ENCODE data around the gene VTI1A. TPM values are rescaled to one million over a fixed set of nuclear protein-coding genes. Genes with fewer than 3 reads are reported as not detected.

Gene VTI1A
- polyA plus RNA-seq, 1 of the 3 experiments (the other 2 are of a cell fraction), result 8.3 TPM

- Histone ChIP-seq H3K9me2 (no peaks in the 10 kb centered on the region), H3K9ac (no peak overlapping the region), H3K4me1 (ENCODE audit: control insufficient read depth in 1 of 2, insufficient read depth in 2 of 2, low read depth in 1 of 2, low read length in 1 of 2) (peaks cover 0 to 13% of the 10 kb centered on the region in 2 experiments; a peak in 2 of 4 replicates), H3K79me2 (ENCODE audit: insufficient read depth) (no peaks in the 10 kb centered on the region), H3K27me3 (ENCODE audit: insufficient read depth) (no peaks in the 10 kb centered on the region), H4K20me1 (ENCODE audit: insufficient read depth) (no peaks in the 10 kb centered on the region), H3K36me3 (replicated peaks in 1 of 2; ENCODE audit: control insufficient read depth in 1 of 2, insufficient read depth in 2 of 2, low read length in 1 of 2) (no peaks in the 10 kb centered on the region), H3K4me3 (ENCODE audit: low read depth in 2 of 2, low read length in 1 of 2) (no peak overlapping the region), H2AFZ (ENCODE audit: low read depth) (no peak overlapping the region), H3F3A (replicated peaks; ENCODE audit: insufficient read depth) (no peaks in the 10 kb centered on the region), H3K9me3 (no peaks in the 10 kb centered on the region), H3K27ac (ENCODE audit: low read depth in 2 of 2, low read length in 1 of 2) (no peak overlapping the region), H3K4me2 (no peak overlapping the region)
- 76% methylated on average over 7 of the region's 7 CpGs for WGBS (ENCODE audit: low lambda C conversion rate)
- ChIA-PET POLR2A (no interaction called here), CTCF (interaction anchor here (0.9 to 1.2 kb wide), 2 partner anchors 10 to 12 kb away, joined by 3 to 4 read pairs; no protein-coding TSS in a partner anchor)
- TF ChIP-seq TEAD4 (IDR thresholded peaks at IDR 0.05; ENCODE audit: borderline replicate concordance, insufficient read depth) (no peak), GATA2 (CRISPR knock-in tag; IDR thresholded peaks at IDR 0.05) (peak; percentile 54; the same call in 1 of the 2 replicates), FOXM1 (IDR thresholded peaks at IDR 0.05; ENCODE audit: low read depth) (no peak), PBX3 (IDR thresholded peaks at IDR 0.05) (no peak), SIN3A (IDR thresholded peaks at IDR 0.05; ENCODE audit: borderline replicate concordance, low read depth, low read length) (no peak)
- DNase-seq, result peak; percentile 44
Measured at GRCh38 chr10:112826018-112826697, 379.1 kb downstream of the VTI1A start.

- no peaks in the 10 kb centered on the region for H3K9me3 ChIP-seq
- ChIA-PET POLR2A (no interaction called here), CTCF (interaction anchor here (0.9 to 1.2 kb wide), 2 partner anchors 10 to 13 kb away, joined by 3 to 4 read pairs; no protein-coding TSS in a partner anchor)
- no peaks in the 10 kb centered on the region for H3K36me3 ChIP-seq (replicated peaks in 1 of 2; ENCODE audit: control insufficient read depth in 1 of 2, insufficient read depth in 2 of 2, low read length in 1 of 2)
- H3K4me2 ChIP-seq, result no peak overlapping the region
- WGBS (ENCODE audit: low lambda C conversion rate), result 98% methylated on average over 14 of the region's 14 CpGs
- no peaks in the 10 kb centered on the region for H3K27me3 ChIP-seq (ENCODE audit: insufficient read depth)
- H3K9me2 ChIP-seq, result no peaks in the 10 kb centered on the region
- no peak overlapping the region for H3K27ac ChIP-seq (ENCODE audit: low read depth in 2 of 2, low read length in 1 of 2)
- no peak overlapping the region for H2AFZ ChIP-seq (ENCODE audit: low read depth)
- H3K79me2 ChIP-seq (ENCODE audit: insufficient read depth), result no peaks in the 10 kb centered on the region
- DNase-seq, result no peak
- peaks cover 0 to 13% of the 10 kb centered on the region in 2 experiments; a peak in 2 of 4 replicates for H3K4me1 ChIP-seq (ENCODE audit: control insufficient read depth in 1 of 2, insufficient read depth in 2 of 2, low read depth in 1 of 2, low read length in 1 of 2)
- H3F3A ChIP-seq (replicated peaks; ENCODE audit: insufficient read depth), result no peaks in the 10 kb centered on the region
- no peaks in the 10 kb centered on the region for H4K20me1 ChIP-seq (ENCODE audit: insufficient read depth)
- no peak overlapping the region for H3K4me3 ChIP-seq (ENCODE audit: low read depth in 2 of 2, low read length in 1 of 2)
- TF ChIP-seq FOXJ3 (CRISPR knock-in tag; IDR thresholded peaks at IDR 0.05), result no peak
- TF ChIP-seq CHD2 (IDR thresholded peaks at IDR 0.05; ENCODE audit: low read length, partially characterized antibody), result no peak
- no peak for TF ChIP-seq GATA2 (CRISPR knock-in tag; IDR thresholded peaks at IDR 0.05)
- no peak for TF ChIP-seq JUND (IDR thresholded peaks at IDR 0.05)
- no peak for TF ChIP-seq CTCF (IDR thresholded peaks at IDR 0.05)
- TF ChIP-seq SMC3 (IDR thresholded peaks at IDR 0.05; ENCODE audit: low read depth, low read length), result no peak
- TF ChIP-seq ZBTB33 (IDR thresholded peaks at IDR 0.05; ENCODE audit: borderline replicate concordance, low read depth), result no peak
- TF ChIP-seq SIN3A (IDR thresholded peaks at IDR 0.05; ENCODE audit: borderline replicate concordance, low read depth, low read length), result no peak
- no peak for TF ChIP-seq TEAD4 (IDR thresholded peaks at IDR 0.05; ENCODE audit: borderline replicate concordance, insufficient read depth)
- H3K9ac ChIP-seq, result no peak overlapping the region
Measured at GRCh38 chr10:112827086-112827485, 380.1 kb downstream of the VTI1A start.
